ENCODE results near the gene GPR179. TPM values are rescaled to one million over a fixed set of nuclear protein-coding genes. Genes with fewer than 3 reads are reported as not detected.

GPR179 gene
- total RNA-seq, 1 experiment from 2014 or later: 0.17 TPM

GRCh38 chr17:38363016-38363415, 19.3 kb upstream of the GPR179 start:
- peaks cover 27% of the 10 kb centered on the region for H3K79me2 ChIP-seq (ENCODE audit: insufficient read depth, low read length)
- no peak overlapping the region for H3K9ac ChIP-seq (ENCODE audit: low read length)
- peaks cover 9 to 15% of the 10 kb centered on the region in 2 experiments for H3K36me3 ChIP-seq (ENCODE audit: control insufficient read depth in 1 of 2, insufficient read depth in 2 of 2, low read length in 2 of 2)
- H3K27me3 ChIP-seq (ENCODE audit: insufficient read depth, low read length): no peaks in the 10 kb centered on the region
- no peaks in the 10 kb centered on the region for H3K9me2 ChIP-seq (ENCODE audit: insufficient read depth)
- POLR2A ChIA-PET: no interaction called here
- H4K20me1 ChIP-seq (ENCODE audit: insufficient read depth): no peaks in the 10 kb centered on the region
- no peak overlapping the region for H3K4me3 ChIP-seq (replicated peaks in 1 of 2; ENCODE audit: low read depth in 1 of 2, low read length in 2 of 2)
- DNase-seq (ENCODE audit: low read depth, low spot score) (no peak), ATAC-seq (no peak)
- no peaks in the 10 kb centered on the region for H3K9me3 ChIP-seq (ENCODE audit: control insufficient read depth in 1 of 2, insufficient read depth in 1 of 2, low read depth in 1 of 2, low read length in 2 of 2)
- RAD21 ChIA-PET (ENCODE audit: low non-redundant PET in 1 of 2, low total read pairs in 2 of 2, uncharacterized antibody in 2 of 2, unreplicated experiment in 2 of 2): no interaction called here
- intact Hi-C loops (cut with micrococcal nuclease): no loop called here
- CTCF ChIA-PET: no interaction called here
- no TSS peak for BruUV-seq (replicated peaks)
- no peak for TF ChIP-seq SP1 (IDR thresholded peaks at IDR 0.05; ENCODE audit: low read depth)
- TF ChIP-seq, protein P1, sequence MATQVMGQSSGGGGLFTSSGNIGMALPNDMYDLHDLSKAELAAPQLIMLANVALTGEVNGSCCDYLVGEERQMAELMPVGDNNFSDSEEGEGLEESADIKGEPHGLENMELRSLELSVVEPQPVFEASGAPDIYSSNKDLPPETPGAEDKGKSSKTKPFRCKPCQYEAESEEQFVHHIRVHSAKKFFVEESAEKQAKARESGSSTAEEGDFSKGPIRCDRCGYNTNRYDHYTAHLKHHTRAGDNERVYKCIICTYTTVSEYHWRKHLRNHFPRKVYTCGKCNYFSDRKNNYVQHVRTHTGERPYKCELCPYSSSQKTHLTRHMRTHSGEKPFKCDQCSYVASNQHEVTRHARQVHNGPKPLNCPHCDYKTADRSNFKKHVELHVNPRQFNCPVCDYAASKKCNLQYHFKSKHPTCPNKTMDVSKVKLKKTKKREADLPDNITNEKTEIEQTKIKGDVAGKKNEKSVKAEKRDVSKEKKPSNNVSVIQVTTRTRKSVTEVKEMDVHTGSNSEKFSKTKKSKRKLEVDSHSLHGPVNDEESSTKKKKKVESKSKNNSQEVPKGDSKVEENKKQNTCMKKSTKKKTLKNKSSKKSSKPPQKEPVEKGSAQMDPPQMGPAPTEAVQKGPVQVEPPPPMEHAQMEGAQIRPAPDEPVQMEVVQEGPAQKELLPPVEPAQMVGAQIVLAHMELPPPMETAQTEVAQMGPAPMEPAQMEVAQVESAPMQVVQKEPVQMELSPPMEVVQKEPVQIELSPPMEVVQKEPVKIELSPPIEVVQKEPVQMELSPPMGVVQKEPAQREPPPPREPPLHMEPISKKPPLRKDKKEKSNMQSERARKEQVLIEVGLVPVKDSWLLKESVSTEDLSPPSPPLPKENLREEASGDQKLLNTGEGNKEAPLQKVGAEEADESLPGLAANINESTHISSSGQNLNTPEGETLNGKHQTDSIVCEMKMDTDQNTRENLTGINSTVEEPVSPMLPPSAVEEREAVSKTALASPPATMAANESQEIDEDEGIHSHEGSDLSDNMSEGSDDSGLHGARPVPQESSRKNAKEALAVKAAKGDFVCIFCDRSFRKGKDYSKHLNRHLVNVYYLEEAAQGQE (IDR thresholded peaks at IDR 0.05; ENCODE audit: low read depth): no peak
- TF ChIP-seq ATF3 (IDR thresholded peaks at IDR 0.05): no peak
- no peak for TF ChIP-seq ZNF274 (IDR thresholded peaks at IDR 0.05; ENCODE audit: low read depth, low read length)
- TF ChIP-seq SIN3A (IDR thresholded peaks at IDR 0.05; ENCODE audit: low read depth): no peak
- no peak for TF ChIP-seq EGR1 (IDR thresholded peaks at IDR 0.05; ENCODE audit: low read depth)
- TF ChIP-seq TCF7L2 (IDR thresholded peaks at IDR 0.05; ENCODE audit: borderline replicate concordance, extremely low read depth, insufficient read depth, insufficient read length): no peak
- TF ChIP-seq YY1 (IDR thresholded peaks at IDR 0.05; ENCODE audit: extremely low read depth, insufficient replicate concordance, low read depth, low read length): no peak
- no peak for TF ChIP-seq SRF (IDR thresholded peaks at IDR 0.05; ENCODE audit: low read depth)
- H2AFZ ChIP-seq (ENCODE audit: low read depth, low read length, poor library complexity, severe bottlenecking): no peak overlapping the region
- no peak overlapping the region for H3K4me2 ChIP-seq (ENCODE audit: low read length)
- no peak overlapping the region for H3K27ac ChIP-seq (ENCODE audit: low read depth, low read length)
- H3K4me1 ChIP-seq (ENCODE audit: control insufficient read depth in 1 of 2, insufficient read depth in 2 of 2, low read length in 2 of 2): no peaks in the 10 kb centered on the region; a peak in 1 of 4 replicates

Measured in HCT116 (cell line).